ENCODE results near the gene FAM107B. TPM values are rescaled to one million over a fixed set of nuclear protein-coding genes. Genes with fewer than 3 reads are reported as not detected.

Gene FAM107B
- total and polyA plus RNA-seq, 2 of the 8 experiments (the other 6 are each of a cell fraction or from before 2014, with no cell fraction given), result 7.5 to 28.1 TPM

- no peak overlapping the region for H4K91ac ChIP-seq (replicated peaks; ENCODE audit: insufficient read length, low read length)
- no peaks in the 10 kb centered on the region for H3K79me1 ChIP-seq (ENCODE audit: low read depth, low read length)
- no peak overlapping the region for H2BK12ac ChIP-seq (ENCODE audit: low read depth, low read length)
- H2BK120ac ChIP-seq (replicated peaks; ENCODE audit: low read depth, low read length), result no peak overlapping the region
- H3K9ac ChIP-seq (replicated peaks in 1 of 4; ENCODE audit: extremely low read depth in 1 of 4, low read depth in 3 of 4, low read length in 3 of 4), result no peak overlapping the region
- H2BK20ac ChIP-seq (ENCODE audit: low read length), result no peak overlapping the region
- H4K5ac ChIP-seq (ENCODE audit: insufficient read length, low read depth, low read length), result no peak overlapping the region
- H3K36me3 ChIP-seq (ENCODE audit: control insufficient read depth in 2 of 4, insufficient read depth in 4 of 4, low read length in 3 of 4), result no peaks in the 10 kb centered on the region
- FAIRE-seq (no peak), DNase-seq (ENCODE audit: low read depth in 1 of 2, low spot score in 2 of 2) (no peak)
- no peaks in the 10 kb centered on the region for H3K23me2 ChIP-seq (ENCODE audit: low read depth, low read length)
- no peak overlapping the region for H2BK15ac ChIP-seq (ENCODE audit: low read length)
- no peaks in the 10 kb centered on the region for H3K79me2 ChIP-seq (ENCODE audit: control insufficient read depth in 1 of 2, insufficient read depth in 2 of 2, low read length in 2 of 2)
- ChIA-PET CTCF (ENCODE audit: partially characterized antibody) (interaction anchor here (0.6 to 9.7 kb wide), 30 partner anchors 9 to 694 kb away, joined by 3 to 143 read pairs (median 4); no protein-coding TSS in a partner anchor), POLR2A (ENCODE audit: partially characterized antibody) (interaction anchor here (0.6 to 3.5 kb wide), 4 partner anchors 54 to 293 kb away, joined by 3 to 22 read pairs (median 4); no protein-coding TSS in a partner anchor)
- no peaks in the 10 kb centered on the region for H3K27me3 ChIP-seq (replicated peaks in 1 of 4; ENCODE audit: control insufficient read depth in 3 of 4, extremely low read depth in 1 of 4, insufficient read depth in 3 of 4, low read length in 3 of 4)
- no peaks in the 10 kb centered on the region for H4K20me1 ChIP-seq (replicated peaks in 1 of 2; ENCODE audit: control insufficient read depth in 1 of 2, insufficient read depth in 2 of 2, low read length in 2 of 2)
- H3K4ac ChIP-seq (replicated peaks; ENCODE audit: insufficient read length, low read depth, low read length), result no peak overlapping the region
- H3K4me3 ChIP-seq (ENCODE audit: extremely low read depth in 1 of 4, insufficient read depth in 2 of 4, low read depth in 3 of 4, low read length in 4 of 4), result no peak overlapping the region
- H4K8ac ChIP-seq (ENCODE audit: extremely low read depth, insufficient read depth, low read length), result no peak overlapping the region
- H3K23ac ChIP-seq (ENCODE audit: insufficient read length), result no peak overlapping the region
- H3K14ac ChIP-seq (ENCODE audit: insufficient read length), result no peak overlapping the region
- no peak overlapping the region for H3K27ac ChIP-seq (ENCODE audit: low read depth, low read length)
- WGBS, 2 experiments (ENCODE audit: extremely low coverage in 1 of 2, insufficient coverage in 1 of 2, insufficient read length in 1 of 2, insufficient replicate concordance in 2 of 2, low coverage in 1 of 2, low lambda C conversion rate in 2 of 2, missing lambda C conversion rate in 1 of 2), result 71% methylated on average over 7 of the region's 7 CpGs; no CpG with 5 or more reads in 1 of the 2 experiments
- H2BK5ac ChIP-seq (ENCODE audit: low read depth, low read length), result no peak overlapping the region
- no peak overlapping the region for H3K56ac ChIP-seq (replicated peaks; ENCODE audit: insufficient read length, low read depth, low read length)
- H2AFZ ChIP-seq (ENCODE audit: low read length), result no peak overlapping the region; the same call in none of the 2 replicates
- H3K9me3 ChIP-seq (ENCODE audit: insufficient read depth in 2 of 2, low read depth in 1 of 2, low read length in 1 of 2), result peaks cover 4 to 5% of the 10 kb centered on the region in 2 experiments; a peak in 2 of 4 replicates
- H3K4me2 ChIP-seq (ENCODE audit: insufficient read depth in 1 of 2, low read depth in 2 of 2, low read length in 2 of 2), result no peak overlapping the region
- H2AK5ac ChIP-seq (ENCODE audit: low read depth, low read length), result no peak overlapping the region
- H3K18ac ChIP-seq (ENCODE audit: extremely low read depth, low read length), result no peak overlapping the region
- TF ChIP-seq NRF1 (IDR thresholded peaks at IDR 0.05; ENCODE audit: low read depth, low read length), result no peak
- no peak for TF ChIP-seq SP1 (IDR thresholded peaks at IDR 0.05; ENCODE audit: low read depth, low read length)
- no peak for TF ChIP-seq GTF2F1 (IDR thresholded peaks at IDR 0.05; ENCODE audit: borderline replicate concordance, low read depth, low read length)
- no peak for TF ChIP-seq RAD21 (IDR thresholded peaks at IDR 0.05 in 1 of 2, conservative IDR thresholded peaks at IDR 0.05 in 1 of 2; ENCODE audit: low read depth in 2 of 2, low read length in 2 of 2)
- no peak for TF ChIP-seq FOSL1 (IDR thresholded peaks at IDR 0.05; ENCODE audit: insufficient read depth, low read depth, low read length)
- no peak for TF ChIP-seq KDM5A (IDR thresholded peaks at IDR 0.05; ENCODE audit: low read length)
- no peaks in the 10 kb centered on the region for H3K4me1 ChIP-seq (replicated peaks in 1 of 4; ENCODE audit: control insufficient read depth in 3 of 4, insufficient read depth in 4 of 4, low read length in 3 of 4)
Measured at GRCh38 chr10:14478201-14478600, 296.5 kb downstream of the FAM107B start.

Data from H1 (cell line).